Nephron (organoid): ENCODE results near the gene PDSS2.

ENCODE experiments used
- H3K27ac Mint-ChIP-seq, 3 experiments: 2 replicates each; pipeline ENCODE4 v1.8.0; 2020; ENCODE audit warnings: mixed read lengths in 3 of 3, mild to moderate bottlenecking in 2 of 3, moderate library complexity in 1 of 3
- H3K27me3 Mint-ChIP-seq: 2 replicates; pipeline ENCODE4 v1.8.0; 2021; ENCODE audit warnings: low read depth, mild to moderate bottlenecking, moderate library complexity, mixed read lengths
- H3K36me3 Mint-ChIP-seq: 2 replicates; pipeline ENCODE4 v1.8.0; 2020; ENCODE audit warnings: low read depth, mixed read lengths
- H3K4me1 Mint-ChIP-seq: 2 replicates; pipeline ENCODE4 v1.8.0; 2020; ENCODE audit warnings: mixed read lengths
- H3K4me3 Mint-ChIP-seq, 3 experiments: 2 replicates each; pipeline ENCODE4 v1.8.0; 2020; ENCODE audit warnings: mild to moderate bottlenecking in 3 of 3, mixed read lengths in 3 of 3, moderate library complexity in 2 of 3
- H3K9me3 Mint-ChIP-seq: 2 replicates; pipeline ENCODE4 v1.8.0; 2020; ENCODE audit warnings: mixed read lengths
- CTCF ChIP-seq, 3 experiments: fragments of 200-600 bp; sonication (generic); IDR thresholded peaks; one replicate each; pipeline ENCODE4 v1.5.0; 2021; ENCODE audit warnings: antibody characterized with exemption in 3 of 3; ENCODE audit not compliant: unreplicated experiment in 3 of 3

The PDSS2 gene

GRCh38 chr6:107344981-107345380 lies 114.4 kb downstream of the PDSS2 start:
- Mint-ChIP-seq H3K27ac (no peak overlapping the region), H3K4me3 (no peak overlapping the region)

GRCh38 chr6:107344383-107344782 lies 115.0 kb downstream of the PDSS2 start:
- Mint-ChIP-seq H3K27ac (no peak overlapping the region), H3K36me3 (no peaks in the 10 kb centered on the region), H3K4me1 (no peaks in the 10 kb centered on the region), H3K4me3 (no peak overlapping the region), H3K9me3 (no peaks in the 10 kb centered on the region), H3K27me3 (no peaks in the 10 kb centered on the region)
- no peak for TF ChIP-seq CTCF (IDR thresholded peaks at IDR 0.05; ENCODE audit: unreplicated experiment in 3 of 3)

More at GRCh38 chr6:107344981-107345380, 114.4 kb downstream of the PDSS2 start:
- Mint-ChIP-seq H3K4me1 (no peaks in the 10 kb centered on the region), H3K27me3 (no peaks in the 10 kb centered on the region), H3K9me3 (no peaks in the 10 kb centered on the region), H3K36me3 (no peaks in the 10 kb centered on the region)
- TF ChIP-seq CTCF (IDR thresholded peaks at IDR 0.05; ENCODE audit: unreplicated experiment in 3 of 3): no peak

- no peaks in the 10 kb centered on the region for H3K9me3 Mint-ChIP-seq
Observed at GRCh38 chr6:107342144-107342543, 117.2 kb downstream of the PDSS2 start.

GRCh38 chr6:107340881-107341280 lies 118.5 kb downstream of the PDSS2 start:
- H3K27me3 Mint-ChIP-seq: no peaks in the 10 kb centered on the region
- H3K27ac Mint-ChIP-seq: no peak overlapping the region
- no peaks in the 10 kb centered on the region for H3K4me1 Mint-ChIP-seq
- no peaks in the 10 kb centered on the region for H3K9me3 Mint-ChIP-seq
- TF ChIP-seq CTCF (IDR thresholded peaks at IDR 0.05; ENCODE audit: unreplicated experiment in 3 of 3): no peak
- H3K36me3 Mint-ChIP-seq: no peaks in the 10 kb centered on the region
- no peak overlapping the region for H3K4me3 Mint-ChIP-seq

More at GRCh38 chr6:107342144-107342543, 117.2 kb downstream of the PDSS2 start:
- Mint-ChIP-seq H3K27me3 (no peaks in the 10 kb centered on the region), H3K4me3 (no peak overlapping the region), H3K27ac (no peak overlapping the region), H3K4me1 (no peaks in the 10 kb centered on the region), H3K36me3 (no peaks in the 10 kb centered on the region)
- no peak for TF ChIP-seq CTCF (IDR thresholded peaks at IDR 0.05; ENCODE audit: unreplicated experiment in 3 of 3)

- TF ChIP-seq CTCF (IDR thresholded peaks at IDR 0.05; ENCODE audit: unreplicated experiment in 3 of 3): no peak
- Mint-ChIP-seq H3K36me3 (no peaks in the 10 kb centered on the region), H3K4me3 (no peak overlapping the region), H3K27me3 (no peaks in the 10 kb centered on the region), H3K9me3 (no peaks in the 10 kb centered on the region), H3K4me1 (no peaks in the 10 kb centered on the region), H3K27ac (no peak overlapping the region)
Observed at GRCh38 chr6:107337191-107337741, 122.1 kb downstream of the PDSS2 start.

- no peaks in the 10 kb centered on the region for H3K9me3 Mint-ChIP-seq
- H3K4me3 Mint-ChIP-seq: no peak overlapping the region
- no peaks in the 10 kb centered on the region for H3K27me3 Mint-ChIP-seq
- no peak overlapping the region for H3K27ac Mint-ChIP-seq
- no peak for TF ChIP-seq CTCF (IDR thresholded peaks at IDR 0.05; ENCODE audit: unreplicated experiment in 3 of 3)
- H3K4me1 Mint-ChIP-seq: no peaks in the 10 kb centered on the region
- no peaks in the 10 kb centered on the region for H3K36me3 Mint-ChIP-seq
Observed at GRCh38 chr6:107334026-107334425, 125.3 kb downstream of the PDSS2 start.
